ENCODE data around the gene SPTA1.

- TF ChIP-seq EZH2 (IDR thresholded peaks at IDR 0.05; ENCODE audit: insufficient read depth, poor library complexity, severe bottlenecking): no peak
- TF ChIP-seq EZH2phosphoT487 (IDR thresholded peaks at IDR 0.05; ENCODE audit: insufficient read depth, low read depth): no peak
Measured at GRCh38 chr1:158583962-158584361, 102.6 kb downstream of the SPTA1 start.
